OCI-LY7 (cell line): ENCODE data around the gene NDN.

Experiments used
- CTCF ChIP-seq: fragments of 200-600 bp; sonication (generic); conservative IDR thresholded peaks from 2 replicates; pipeline ENCODE4 v1.5.1; 2014; ENCODE audit warnings: mild to moderate bottlenecking, antibody characterized with exemption, low read length, moderate library complexity, mixed read lengths
- EZH2phosphoT487 ChIP-seq: fragments of 200-600 bp; sonication (generic); IDR thresholded peaks from 2 replicates; pipeline ENCODE4 v1.6.1; 2018; ENCODE audit warnings: low read depth, borderline replicate concordance, mild to moderate bottlenecking, mixed run types, antibody characterized with exemption, low read length, moderate library complexity, mixed read lengths

- TF ChIP-seq CTCF: no peak
- no peak for TF ChIP-seq EZH2phosphoT487
Observed at GRCh38 chr15:23694592-23694991, 7.5 kb upstream of the NDN start.
